GM19043 (cell line): ENCODE results near the gene BZW1.

ENCODE experiments used
- ATAC-seq: cut with Tn5 transposase; IDR thresholded peaks from one replicate; pipeline ENCODE4 v1.9.1; 2021; ENCODE audit warnings: low read depth; ENCODE audit not compliant: unreplicated experiment

BZW1 gene

GRCh38 chr2:200828104-200828503, 16.4 kb downstream of the BZW1 start:
- ATAC-seq, result no peak

- ATAC-seq, result no peak
Measured at GRCh38 chr2:200828572-200829257, 17.0 kb downstream of the BZW1 start.

GRCh38 chr2:200829258-200829655, 17.5 kb downstream of the BZW1 start:
- no peak for ATAC-seq

DNA sequence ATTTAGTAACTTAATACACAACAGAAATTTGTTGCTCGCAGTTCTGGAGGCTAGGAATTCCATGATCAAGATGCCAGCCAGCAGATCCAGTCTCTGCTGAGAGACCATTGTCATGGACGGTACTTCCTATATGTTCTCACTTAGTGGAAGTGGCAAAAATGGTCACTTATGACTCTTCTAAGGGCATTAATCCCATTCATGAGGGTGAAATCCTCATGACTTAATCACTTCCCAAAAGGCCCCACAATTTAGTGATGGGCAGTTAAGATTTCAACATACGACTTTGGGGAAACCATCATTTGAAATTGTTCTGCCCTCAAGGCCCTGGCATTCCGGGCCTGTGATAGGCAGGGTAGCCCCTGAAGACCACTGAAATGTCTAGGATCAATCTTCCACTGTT, 23.0 kb downstream of the BZW1 start:
- ATAC-seq, result no peak

GRCh38 chr2:200839513-200839912, 27.8 kb downstream of the BZW1 start:
- no peak for ATAC-seq

DNA sequence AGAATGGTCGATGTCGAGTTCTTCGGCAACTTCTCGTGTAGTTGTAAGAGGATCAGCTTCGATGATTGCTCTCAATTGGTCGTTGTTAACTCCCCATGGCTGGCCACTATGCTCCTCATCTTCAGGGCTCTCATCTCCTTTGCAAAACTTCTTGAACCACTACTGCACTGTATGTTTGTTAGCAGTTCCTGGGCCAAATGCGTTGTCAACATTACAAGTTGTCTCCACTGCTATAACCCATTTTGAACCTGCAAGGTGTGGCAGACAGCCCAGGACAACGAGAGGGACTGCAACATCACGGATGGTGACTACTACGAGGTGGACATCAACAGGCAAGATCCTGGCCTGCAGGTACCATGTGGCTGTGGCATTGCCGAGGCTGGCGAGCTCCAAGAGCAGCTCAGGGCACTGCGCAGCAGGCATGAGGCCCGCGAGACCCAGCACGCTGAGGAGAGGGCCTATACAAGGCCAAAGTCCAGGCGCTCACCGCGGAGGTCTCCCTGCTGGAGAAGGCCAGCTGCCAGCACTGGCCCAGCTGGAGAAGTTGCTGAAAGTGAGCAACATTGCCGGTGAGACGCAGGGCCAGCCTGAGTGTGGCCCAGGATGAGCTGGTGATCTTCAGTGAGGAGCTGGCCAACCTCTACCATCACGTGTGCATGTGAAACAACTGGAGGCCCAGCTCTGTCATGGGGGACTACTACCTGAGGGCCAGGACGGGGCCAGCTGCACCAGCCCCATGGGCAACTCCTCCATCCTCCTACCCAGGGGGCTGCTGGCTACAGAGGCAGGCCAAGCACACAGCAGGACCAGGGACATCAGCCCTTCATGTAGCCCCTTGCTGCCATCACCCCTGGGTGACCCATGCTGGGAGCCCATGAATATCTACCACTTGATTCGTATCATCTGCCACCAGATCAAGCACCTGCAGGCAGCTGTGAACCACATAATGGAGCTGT, 32.6 kb downstream of the BZW1 start:
- no peak for ATAC-seq

DNA sequence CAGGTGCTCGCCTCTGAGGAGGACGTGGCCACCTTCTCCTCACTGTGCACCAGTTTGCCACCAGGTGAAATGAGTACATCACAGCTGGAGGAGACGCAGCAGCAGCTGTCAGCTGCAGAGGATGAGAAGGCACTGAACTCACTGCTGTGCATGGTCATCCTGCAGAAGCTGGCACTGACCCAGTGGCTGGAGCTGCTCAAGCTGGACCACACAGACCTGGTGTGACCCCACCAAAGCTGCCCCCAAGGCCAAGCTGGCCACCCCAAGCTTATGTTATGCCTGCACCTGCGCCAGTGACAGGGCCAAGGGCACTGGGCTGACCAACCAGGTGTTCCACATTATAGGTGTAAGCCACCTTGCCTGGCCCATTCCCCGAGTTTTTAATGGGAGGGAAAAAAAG, 33.5 kb downstream of the BZW1 start:
- no peak for ATAC-seq

GRCh38 chr2:200845669-200846325, 34.1 kb downstream of the BZW1 start:
- no peak for ATAC-seq

DNA sequence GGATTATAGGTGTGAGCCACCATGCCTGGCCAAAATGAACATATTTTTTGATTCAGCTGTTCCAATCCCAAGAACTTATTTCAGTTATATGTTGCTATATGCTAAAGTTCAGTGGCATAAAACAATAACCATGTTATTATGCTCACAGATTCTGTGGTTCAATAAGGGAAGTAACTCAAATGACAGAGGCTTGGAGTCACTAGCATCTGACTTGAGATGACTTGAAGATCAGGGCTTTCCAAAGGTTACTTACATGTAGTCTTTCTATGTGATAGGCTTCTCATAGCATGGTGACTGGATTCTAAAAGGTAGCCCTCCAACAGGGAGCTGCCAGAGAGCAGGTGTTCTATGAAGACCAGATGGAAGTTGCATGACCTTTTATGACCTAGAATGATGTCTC, 35.6 kb downstream of the BZW1 start:
- no peak for ATAC-seq

- ATAC-seq, result no peak
Measured at GRCh38 chr2:200847939-200848338, 36.2 kb downstream of the BZW1 start.

DNA sequence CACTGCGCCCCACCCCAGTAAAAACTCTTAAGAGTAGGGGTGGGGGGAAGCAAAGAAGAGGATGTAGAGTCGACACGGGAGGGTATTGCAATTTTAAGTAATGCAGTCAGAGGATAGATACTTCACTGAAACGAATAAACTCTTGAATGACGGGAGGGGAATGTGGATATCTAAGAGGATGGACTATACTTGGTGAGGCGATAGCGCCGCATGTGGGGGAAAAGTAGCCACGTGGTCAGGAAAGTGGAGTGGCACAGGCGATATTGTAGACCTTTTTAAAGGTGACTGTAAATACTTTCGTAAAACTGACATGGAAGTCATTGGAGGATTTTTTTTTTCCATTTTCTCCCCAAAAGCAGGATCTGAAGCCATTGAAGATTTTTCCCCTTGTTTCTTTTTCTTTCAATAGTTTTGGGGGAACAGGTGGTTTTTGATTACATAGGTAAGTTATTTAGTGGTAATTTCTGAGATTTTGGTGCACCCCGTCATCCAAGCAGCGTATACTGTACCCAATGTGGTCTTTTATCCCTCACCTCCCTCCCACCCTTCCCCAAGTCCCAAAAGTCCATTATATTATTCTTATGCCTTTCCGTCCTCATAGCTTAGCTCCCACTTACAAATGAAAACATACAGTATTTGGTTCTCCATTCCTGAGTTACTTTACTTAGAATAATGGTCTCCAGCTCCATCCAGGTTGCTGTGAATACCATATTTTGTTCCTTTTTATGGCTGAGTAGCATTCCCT, 39.0 kb downstream of the BZW1 start:
- ATAC-seq, result no peak

DNA sequence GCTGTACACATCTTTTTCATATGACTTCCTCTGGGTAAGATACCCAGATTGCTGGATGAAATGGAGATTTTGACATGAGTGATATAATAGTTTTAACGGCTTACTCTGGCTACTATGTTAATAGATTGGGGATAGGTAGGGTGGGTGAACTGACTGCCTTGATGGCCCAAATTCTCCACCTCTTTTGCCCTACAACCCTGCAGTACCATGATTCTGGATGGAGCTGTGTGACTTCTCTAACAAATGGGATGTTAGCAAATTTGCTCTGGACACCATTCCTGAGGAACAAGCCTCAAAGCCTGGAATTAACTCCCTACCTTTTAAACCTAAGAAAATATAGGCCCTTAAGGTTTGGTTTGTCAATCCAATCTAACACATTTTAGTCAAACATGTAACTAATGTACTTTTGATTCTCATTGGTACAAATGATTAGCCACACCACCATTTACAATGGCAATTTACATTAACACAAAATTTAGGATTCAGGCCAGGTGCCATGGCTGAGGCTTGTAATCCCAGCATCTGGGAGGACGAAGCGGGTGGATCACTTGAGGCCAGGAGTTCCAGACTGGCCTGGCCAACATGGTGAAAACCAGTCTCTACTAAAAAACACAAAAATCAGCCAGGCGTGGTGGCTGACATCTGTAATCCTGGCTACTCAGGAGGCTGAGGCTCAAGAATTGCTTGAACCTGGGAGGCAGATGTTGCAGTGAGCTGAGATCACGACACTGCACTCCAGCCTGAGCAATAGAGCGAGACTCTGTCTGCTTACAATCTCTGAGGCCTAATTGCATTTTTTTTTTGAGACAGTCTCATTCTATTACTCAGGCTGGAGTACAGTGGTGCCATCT, 39.9 kb downstream of the BZW1 start:
- no peak for ATAC-seq

DNA sequence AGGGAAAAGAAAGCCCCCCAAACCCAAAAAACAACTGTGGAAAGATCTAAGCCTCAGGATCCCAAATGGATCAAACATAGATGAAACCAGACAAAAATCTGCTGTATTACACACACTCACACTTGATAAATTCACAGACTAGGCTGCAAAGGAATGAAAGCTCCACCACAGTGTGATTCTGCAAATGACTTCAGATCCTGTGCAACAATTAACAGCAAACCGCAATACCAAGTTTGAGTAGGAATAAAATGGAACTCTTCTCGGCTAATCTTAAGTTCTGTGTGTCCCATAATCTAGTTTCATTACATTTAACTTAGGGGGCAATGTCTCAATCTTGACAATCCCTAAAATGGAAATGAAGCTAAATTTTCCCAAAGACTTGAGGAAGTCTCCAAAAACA, 40.9 kb downstream of the BZW1 start:
- no peak for ATAC-seq

DNA sequence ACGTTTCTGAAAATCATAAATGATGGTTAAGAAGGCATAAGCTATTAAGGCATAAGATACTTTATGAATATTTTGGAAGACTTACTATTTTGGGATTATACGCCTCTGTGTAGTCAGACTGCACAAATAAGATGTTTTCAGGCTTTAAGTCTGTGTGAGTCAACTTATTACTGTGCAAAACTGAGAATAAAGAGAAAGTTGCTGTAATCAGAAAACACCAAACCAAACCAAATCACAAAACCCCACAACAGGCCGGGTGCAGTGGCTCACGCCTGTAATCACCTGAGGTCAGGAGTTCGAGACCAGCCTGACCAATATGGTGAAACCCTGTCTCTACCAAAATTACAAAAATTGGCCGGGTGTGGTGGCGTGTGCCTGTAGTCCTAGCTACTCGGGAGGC, 45.1 kb downstream of the BZW1 start:
- no peak for ATAC-seq

DNA sequence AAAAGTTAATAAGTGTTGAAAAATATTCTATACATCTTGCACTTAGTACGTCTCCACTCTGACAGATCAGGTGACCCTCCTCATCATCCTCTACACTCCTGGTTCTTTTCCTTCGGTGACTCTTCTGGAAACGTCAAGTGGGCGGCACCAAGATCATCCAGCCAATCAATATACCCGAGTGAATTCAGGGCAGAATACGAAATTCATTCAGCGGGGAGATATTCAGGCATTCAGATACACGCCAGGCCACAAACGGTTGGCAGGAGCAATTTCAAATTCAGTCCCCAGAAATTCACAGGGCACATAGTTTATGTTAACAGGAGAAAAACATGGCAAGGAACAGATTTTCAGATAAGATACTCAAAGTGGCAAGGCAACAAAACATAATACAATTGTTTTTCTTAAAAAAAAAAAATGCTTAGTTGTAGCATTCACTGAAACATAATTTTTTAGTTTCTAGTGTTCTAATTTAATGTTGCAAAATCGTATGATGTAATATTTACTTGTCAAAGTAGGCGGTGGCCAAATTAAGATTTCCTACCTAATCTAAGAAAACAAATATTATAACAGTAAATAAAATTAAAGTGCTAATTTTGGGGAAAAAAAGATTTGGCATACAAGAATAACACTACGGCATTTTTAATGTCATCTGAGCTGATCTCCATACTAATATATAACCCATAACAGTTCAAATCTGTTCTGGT, 48.5 kb downstream of the BZW1 start:
- ATAC-seq, result no peak

- ATAC-seq, result no peak
Measured at GRCh38 chr2:200861617-200862155, 50.0 kb downstream of the BZW1 start.

GRCh38 chr2:200862532-200863000, 50.9 kb downstream of the BZW1 start:
- ATAC-seq, result no peak

DNA sequence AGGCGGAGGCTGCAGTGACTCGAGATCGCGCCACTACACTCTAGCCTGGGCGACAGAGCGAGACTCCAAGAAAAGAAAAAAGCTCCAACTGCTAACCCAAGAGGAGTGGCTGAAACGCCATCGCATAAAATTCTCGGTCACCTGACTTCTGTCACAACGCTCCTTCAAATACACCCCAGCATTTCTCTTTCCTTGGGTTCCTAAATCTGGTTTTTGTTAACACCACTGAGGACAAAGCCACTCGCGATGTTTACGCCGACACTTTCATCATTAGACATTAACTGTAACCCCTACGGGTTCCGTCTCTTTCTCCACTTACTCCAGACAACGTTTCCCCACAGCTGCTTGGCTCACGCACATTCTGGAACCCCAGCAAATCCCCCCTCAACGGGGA, 52.1 kb downstream of the BZW1 start:
- ATAC-seq, result no peak
